HG02678 (cell line): ENCODE measurements around the gene ERGIC1.
A peak's percentile ranks its signal among the peaks of the same experiment; 100 is the strongest.
"Not testable (repeated sequence)": the region's sequence is repeated elsewhere in the genome, so short reads cannot be mapped to it uniquely, and the experiment has no call there.

Source experiments
- ATAC-seq: cut with Tn5 transposase; IDR thresholded peaks from one replicate; pipeline ENCODE4 v1.9.1; 2021; ENCODE audit warnings: mild to moderate bottlenecking, moderate library complexity; ENCODE audit not compliant: unreplicated experiment

The ERGIC1 gene

DNA sequence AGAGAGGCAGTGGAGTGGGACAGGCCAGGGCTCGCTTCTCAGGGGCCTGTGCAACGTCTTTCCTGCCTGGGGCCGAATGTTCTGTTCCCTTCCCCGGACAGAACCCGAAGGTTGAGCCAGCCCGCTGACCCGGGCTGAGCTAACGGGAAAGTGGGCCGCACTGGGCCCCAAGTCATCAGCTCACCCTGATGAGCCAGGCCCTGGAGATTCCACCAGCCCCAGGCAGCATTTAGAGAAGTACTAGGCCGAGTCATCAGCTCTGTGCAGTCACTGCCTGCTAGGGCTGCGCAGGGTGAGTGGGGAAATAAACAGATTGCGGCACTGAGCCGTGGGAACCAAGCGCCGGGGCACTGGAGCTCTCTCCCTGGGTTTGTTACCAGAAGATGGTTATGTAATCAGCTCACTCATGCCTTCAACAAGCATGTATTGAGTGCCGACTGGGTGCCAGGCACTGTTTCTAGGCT, 33.9 kb upstream of the ERGIC1 start:
- no peak for ATAC-seq

DNA sequence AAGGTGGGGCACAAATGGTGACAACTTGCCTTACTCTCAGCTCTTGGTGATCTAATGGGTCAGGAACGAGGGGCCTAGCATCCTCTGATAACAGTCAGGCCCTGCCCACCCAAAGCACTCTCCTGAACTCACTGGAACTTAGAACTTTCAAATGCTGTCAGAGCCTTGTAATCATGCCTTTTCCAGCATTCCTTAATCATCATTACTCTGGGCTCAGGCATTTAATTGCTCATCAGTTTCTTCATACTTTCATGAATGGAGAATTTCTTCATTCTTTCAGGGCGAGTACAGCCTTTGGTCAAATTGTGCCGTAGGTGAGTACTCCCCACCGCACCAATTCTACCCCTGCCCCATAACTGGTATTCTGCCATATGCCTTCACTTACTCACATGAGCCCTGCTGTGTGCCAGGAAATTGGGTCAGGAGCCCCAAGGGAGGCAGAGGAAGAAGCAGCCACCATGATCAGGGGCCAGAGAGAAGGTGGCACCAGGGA, 32.8 kb upstream of the ERGIC1 start:
- no peak for ATAC-seq

DNA sequence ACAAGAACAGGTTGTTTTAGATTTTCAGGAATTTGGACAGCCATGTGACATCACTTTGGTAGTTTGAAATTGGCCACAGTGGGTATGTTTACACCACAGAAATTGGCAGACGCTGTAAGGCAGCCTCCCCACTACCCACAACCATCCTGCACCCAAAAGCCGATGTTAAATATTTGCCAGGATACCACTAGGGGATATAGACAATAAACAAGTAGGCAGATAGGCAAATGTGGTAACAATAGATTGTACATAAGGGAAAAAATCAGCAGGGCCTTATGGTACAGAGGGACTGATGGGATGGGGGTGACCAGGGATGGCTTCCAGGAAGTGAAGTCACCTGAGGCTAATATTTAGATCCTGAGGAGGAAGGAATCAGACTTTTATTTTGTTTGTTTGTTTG, 31.9 kb upstream of the ERGIC1 start:
- ATAC-seq = no peak

DNA sequence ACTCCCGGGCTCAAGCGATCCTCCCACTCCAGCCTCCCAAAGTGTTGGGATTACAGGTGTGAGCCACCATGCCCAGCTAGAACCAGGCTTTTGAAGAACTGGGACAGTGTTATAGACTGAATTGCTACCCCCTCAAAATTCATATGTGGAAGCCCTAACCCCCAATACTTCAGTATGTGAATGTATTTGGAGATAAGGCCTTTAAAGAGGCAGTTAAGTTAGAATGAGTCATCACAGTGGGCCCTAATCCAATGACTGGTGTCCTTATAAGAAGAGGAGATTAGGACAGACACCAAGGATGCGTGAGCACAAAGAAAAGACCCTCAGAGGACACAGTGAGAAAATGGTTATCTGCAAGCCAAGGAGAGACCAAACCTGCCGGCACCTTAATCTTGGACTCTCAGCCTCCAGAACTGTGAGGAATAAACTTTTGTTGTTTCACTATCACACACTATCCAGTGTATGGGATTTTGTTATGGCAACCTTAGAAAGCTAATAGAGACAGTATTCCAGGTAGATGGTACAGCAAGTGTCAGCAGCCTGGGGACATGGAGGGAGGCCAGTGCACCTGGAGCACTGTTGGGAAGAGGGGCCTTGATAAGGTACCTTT, 31.4 kb upstream of the ERGIC1 start:
- no peak for ATAC-seq

DNA sequence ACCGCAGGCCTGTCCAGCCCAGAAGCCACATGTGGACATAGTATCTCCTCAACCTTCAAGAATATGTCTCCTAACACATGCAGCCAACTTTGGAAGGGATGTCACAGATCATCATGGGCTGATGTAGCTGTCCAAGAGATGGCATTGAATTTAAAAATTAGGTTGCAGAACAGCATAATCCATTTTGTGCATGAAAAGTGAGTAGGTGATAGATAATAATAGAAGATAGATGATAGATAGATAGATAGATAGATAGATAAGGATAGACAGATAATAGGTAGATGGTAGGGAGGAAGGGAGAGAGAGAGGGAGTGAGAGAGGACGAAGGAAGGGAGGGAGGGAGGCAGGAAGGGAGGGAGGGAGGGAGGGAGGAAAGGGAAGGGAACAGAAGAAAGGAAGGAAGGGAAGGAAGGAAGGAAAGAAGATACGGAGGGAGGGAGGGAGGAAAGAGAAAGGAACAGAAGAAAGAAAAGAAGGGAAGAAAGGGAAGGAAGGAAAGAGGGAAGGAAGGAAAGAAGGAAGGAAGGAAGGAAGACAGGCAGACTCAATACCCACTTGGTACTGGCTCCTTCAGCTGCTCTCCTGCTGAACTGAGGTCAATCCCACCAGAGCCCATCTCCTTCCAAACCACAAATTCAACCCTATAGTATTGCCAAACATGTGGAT, 28.9 kb upstream of the ERGIC1 start:
- ATAC-seq = no peak

DNA sequence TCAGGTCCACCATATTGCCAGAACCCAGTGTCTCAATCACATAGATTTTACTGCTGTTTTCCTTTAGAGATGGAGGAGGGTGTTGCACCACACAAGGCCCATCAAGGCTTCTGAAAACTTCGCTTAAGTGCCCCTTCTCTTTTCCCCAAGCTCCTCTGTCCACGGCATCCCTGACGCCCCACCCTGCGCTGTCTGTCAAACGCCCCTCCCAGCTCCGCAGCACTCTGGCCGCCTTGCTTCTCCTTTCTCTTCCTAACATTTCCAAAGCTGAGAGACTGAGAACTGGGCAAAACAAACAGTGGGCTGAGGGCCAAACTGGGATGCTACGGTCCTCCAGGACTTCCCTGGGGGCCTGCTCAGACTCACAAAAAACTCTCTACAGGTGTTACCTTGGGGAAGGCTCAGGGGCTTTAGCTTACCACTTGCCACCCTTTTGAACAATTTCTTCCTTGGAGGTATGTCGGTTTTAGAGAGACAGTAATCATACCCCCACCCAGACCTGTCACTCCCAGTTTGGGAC, 28.3 kb upstream of the ERGIC1 start:
- ATAC-seq = no peak

DNA sequence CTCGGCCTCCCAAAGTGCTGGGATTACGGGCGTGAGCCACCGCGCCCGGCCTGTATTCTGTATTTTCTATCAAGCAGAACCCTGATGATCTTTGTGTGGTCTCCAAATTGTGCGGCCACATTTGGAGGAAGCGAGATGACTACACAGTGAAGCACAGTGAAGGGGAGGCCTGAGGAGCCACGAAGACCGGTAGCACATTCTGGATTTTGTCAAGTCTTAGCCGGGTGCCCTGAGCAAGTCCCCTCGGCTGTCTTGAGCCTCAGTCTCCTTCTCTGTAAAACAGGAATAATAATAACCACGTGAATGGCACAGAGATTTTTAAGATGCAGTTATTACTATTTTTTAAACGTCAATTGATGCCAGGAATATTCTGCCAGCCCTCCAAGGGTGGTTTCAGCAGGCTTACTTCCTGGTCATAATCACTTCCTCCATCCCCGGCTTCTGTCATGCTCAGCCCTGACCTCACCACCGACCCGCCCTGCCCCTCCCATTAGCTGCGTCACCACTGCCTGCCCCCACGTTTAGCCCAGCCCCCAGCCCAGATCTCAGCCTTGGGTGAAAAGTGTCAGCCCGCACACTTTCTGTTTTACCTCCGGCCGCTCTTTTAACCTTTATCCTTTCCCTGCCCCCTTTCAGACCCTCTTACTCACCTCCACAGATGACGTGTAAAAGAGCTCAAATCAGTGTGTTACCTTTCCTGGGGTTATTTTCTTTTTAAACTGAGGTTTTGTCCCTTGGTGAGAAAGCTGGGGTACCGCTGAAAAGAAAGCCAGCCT, 27.0 kb upstream of the ERGIC1 start:
- ATAC-seq = peak; percentile 97

DNA sequence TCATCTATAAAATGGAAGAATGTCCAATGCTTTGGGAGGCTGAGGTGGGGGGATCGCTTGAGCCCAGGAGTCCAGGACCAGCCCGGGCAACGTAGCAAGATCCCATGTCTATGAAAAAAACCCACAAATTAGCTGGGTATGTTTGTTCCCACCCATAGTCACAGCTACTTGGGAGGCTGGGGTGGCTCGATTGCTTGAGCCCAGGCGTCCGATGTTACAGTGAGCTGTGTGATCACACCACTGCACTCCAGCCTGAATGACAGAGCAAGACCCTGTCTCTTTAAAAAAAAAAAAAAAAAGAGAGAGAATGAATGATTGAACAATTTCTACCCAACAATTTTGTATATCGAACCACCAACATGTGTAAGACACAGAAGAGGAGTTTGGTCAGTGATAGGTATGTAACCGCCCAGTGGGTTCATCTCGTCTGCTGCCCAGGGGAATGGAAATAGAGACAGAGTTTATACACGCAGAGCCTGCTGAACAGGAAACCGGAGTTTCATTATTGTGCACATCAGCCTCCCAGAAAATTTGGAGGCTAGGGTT, 26.2 kb upstream of the ERGIC1 start:
- no peak for ATAC-seq

DNA sequence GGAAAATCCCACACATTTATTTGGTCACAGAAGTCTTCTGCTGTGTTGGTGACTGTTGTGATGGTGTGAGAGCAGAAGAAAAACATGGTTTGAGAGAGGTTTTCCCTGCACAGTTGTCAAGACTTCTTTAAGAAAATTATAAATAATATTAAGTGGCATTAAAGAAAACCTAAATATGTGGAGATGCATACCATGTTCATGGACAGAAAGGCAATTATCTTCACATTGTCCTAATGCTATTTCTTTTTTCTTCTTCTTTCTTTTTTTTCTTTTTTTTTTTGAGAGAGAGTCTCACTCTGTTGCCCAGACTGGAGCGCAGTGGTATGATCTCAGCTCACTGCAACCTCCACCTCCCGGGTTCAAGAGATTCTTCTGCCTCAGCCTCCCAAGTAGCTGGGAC, 24.3 kb upstream of the ERGIC1 start:
- no peak for ATAC-seq

DNA sequence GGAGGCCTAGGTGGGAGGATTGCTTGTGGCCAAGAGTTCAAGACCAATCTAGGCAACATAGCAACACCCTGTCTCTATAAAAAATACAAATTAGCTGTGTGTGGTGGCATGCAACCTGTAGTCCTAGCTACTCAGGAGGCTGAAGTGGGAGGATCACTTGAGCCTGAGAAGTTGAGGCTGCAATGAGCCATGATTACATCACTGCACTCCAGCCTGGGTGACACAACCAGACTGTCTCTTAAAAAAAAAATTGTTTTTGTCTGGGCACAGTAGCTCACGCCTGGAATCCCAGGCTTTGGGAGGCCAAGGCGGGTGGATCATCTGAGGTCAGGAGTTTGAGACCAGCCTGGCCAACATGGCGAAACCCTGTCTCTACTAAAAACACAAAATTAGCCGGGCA, 23.1 kb upstream of the ERGIC1 start:
- not testable (repeated sequence) for ATAC-seq

DNA sequence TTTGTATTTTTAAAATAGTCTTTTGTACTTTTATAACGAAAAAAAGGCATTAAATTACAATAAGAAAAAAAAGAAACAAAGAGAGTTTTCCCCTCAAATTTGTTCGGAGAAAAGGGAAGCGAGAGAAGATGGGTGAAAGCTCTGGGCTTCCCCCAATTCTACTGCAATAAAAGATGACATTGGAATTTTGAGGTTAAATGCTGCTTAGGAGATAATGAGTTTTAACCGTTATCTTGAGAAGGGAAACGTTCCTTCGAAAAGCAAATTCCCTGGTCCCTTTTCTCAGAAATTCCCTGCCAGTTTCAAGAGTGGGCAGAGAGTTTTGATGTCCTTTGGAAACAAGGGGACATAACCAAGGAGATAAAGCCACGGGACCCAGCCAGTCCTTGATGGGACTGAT, 18.4 kb upstream of the ERGIC1 start:
- ATAC-seq = no peak

DNA sequence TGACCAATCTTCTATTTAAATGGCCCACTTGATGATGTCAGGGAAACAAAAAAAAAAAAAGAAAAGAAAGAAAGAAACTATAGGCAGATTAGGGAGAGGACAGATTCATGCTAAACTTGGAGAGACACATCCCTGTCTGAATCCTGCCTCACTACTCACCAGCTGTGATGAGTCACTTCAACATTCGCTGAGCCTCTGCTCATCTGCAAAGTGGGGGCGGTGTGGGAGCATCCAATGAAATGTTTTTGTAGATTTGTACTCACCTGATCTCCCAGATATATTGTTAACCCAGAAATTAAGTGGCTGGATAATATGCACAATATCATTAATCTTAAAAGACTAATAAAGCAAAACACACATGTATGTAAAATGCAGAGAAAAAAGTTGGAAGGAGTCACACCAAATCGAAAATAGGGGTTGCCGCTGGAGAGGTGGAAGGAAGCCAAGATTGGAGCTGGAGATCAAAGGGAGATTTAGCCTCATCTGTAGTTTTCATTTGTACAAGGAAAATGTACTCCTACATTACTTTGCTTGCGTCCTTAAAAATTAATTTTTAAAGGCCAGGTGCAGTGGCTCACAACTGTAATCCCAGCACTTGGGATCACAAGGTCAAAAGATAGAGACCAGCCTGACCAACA, 17.0 kb upstream of the ERGIC1 start:
- ATAC-seq = no peak

DNA sequence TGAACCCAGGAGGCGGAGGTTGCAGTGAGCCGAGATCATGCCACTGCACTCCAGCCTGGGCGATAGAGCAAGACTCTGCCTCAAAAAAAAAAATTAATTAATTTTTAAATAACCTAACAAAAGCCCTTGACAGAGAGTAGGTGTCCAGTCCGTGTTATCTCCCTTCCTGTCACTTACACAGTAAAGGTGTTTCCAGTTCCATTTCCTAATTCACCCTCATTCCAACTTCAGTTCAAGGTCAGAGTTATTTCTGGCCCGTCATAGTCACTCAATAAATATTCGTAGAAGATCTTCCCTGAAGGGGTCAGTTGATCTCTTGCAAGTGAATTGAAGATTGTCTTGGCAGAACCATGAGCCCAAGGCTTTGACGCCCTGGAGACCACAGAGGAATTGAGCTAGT, 16.4 kb upstream of the ERGIC1 start:
- ATAC-seq = no peak

DNA sequence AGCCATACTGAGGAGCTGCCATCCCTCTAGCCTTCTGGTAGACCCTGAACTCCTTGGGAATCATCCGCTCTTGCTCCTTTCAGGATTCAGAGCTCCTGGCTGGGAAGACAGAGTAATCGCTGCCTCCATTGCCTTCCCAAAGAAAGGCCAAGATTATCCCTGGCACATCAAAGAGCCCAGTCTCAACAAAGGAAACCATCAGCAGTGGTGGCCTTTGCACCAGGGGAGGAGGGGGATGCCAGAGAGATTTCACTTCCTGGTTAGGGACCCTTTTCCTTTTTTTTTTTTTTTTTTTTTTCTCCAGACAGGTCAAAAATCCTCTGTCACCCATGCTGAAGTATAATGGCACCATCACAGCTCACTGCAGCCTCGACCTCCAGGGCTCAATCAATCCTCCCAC, 16.0 kb upstream of the ERGIC1 start:
- no peak for ATAC-seq

DNA sequence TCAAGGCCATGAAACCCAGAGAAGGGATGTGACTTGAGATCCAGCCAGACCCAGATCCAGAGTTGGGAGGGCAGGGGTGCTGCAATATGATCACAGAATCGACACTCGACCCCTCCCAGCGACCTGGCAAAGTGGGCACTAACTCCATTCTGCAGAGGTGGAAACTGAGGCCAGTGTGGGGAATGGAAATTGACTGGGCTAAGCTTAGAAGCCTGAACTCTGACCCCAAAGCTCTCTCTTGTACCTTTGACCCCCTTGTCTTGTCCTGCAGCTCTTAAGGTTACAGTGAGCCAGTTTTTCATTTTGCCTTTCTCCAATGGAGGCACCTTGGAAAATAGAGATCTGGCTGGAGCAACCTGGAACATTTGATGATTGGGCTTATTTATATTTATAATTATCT, 14.5 kb upstream of the ERGIC1 start:
- no peak for ATAC-seq

DNA sequence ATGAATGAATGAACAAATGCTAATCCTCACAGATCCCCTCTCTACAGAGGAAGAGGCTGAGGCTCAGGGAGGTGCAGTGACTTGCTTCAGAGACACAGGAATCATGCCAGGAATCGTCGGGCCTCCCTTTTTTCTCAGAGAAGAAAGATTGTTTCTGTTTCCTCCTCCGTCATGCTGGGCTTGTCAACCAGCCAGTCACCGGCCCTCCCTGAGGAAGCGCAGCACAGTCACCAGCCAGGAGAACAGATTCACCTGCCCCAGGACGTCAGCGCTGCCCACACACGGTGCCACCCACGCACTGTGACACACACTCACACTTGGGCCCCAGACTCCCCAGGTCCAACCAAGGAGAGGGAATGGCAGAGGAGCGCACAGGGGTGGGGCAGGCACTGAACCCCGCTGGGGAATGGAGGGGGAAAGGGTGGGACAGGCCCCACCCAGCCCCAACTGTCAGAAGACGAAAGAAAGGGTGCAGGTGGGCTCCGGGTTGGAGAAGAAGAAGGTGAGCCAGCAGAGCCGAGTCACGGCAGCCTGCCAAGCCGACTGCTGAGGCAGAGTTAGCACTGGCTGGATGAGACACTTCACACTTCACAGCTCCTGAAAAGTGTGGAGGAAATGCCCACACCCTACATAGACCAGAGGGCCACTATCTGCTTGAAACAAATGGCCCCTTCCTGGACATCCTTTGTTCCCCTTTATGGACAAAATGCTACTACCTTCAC, 13.8 kb upstream of the ERGIC1 start:
- ATAC-seq = no peak

DNA sequence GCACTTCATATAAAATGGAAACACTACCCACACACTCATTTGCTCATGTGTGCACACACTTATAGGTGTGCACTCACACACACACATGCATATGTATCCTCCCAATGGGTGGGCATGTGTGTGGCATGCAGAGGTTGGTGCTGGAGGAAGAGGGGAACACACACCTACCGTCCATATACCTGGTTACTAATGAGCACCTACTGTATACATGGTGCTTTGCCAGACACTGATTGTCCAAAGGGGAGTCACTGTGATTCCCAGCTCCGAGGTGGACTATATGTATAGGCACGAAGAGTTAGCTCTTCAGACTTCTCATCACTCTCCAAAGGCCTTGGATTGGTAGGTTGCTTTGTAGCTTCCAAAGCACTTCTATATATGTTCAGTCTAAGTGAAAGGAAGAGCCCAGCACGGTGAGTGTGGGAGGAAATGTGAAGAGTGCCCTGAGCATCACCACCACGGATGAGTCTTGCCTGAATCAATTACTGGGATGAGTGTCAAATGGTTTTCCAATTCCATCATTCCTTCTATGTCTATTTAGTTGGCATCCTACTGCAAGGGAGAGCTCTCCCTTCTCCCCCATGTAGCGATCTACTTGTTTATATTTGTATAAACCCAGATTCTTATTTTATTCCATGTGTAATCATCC, 12.6 kb upstream of the ERGIC1 start:
- no peak for ATAC-seq

DNA sequence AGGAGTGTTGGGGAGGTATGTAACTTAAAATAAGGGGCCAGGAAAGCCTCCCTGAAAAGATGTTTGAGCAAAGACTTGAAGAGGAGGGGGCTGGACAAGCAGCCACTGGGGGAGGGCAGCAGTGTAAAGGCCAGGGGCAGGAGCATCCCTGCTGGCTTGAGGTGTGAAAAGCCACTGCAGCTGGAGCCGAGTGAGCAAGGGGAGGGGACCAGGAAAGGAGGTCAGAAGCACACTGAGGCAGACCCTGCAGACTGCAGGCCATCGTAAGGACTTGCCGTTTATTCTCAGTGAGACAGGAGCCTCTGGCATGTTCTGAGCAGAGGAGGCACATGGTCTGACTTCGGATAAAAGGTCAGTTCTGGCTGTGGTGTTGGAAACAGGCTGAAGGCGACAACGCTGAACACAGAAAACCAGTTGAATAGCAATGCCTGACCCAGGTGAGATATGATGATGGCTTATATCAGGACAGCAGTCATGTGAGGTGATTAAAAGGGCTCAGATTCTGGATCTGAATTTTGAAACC, 10.2 kb upstream of the ERGIC1 start:
- ATAC-seq = no peak

DNA sequence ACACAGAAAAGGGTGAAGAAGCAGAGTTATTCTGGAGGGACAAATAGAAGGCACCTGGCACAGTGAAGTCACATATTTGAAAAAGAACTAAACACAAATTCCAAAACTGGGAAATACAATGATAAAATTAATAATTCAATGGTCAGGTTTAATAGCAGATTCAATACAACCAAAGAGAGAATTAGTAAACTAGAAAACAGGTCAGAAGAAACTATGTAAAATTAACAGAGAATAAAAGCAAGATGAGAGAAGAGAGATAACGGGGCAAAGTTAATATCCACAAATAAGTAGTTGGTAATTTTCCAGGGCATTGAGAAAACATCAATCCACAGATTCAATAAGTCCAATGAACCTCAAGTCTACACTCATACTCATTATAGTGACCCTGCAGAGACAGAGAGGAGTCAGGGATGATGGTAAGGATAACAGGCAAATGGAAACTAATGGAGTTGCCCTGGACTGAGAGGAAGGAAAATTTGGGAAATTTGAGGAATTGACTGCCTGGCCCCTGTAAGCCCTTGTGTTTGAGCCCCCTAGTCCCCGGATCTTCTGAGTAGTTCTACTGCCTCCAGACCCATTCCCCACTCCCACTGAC, 8.3 kb upstream of the ERGIC1 start:
- ATAC-seq = no peak
